ENCODE results near the gene DIP2C.

DNA sequence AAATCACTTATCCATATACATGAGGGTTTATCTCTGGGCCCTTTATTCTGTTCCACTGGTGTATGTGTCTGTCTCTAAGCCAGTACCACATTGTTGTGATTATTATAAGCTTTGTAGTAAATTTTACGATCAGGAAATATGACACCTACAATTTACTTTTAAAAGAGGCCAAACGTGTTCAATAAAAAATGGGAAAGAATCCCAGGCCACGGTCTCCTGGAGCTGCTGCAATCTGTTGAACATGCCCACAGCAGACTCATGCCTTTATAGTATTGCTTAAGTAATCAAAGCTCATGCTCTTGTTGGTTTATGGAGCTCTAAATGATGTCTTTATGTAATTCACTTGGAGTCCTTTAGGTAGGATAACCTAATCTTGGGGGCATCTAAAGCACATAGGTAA lies 281.2 kb downstream of the DIP2C start:
- TF ChIP-seq, protein P1, sequence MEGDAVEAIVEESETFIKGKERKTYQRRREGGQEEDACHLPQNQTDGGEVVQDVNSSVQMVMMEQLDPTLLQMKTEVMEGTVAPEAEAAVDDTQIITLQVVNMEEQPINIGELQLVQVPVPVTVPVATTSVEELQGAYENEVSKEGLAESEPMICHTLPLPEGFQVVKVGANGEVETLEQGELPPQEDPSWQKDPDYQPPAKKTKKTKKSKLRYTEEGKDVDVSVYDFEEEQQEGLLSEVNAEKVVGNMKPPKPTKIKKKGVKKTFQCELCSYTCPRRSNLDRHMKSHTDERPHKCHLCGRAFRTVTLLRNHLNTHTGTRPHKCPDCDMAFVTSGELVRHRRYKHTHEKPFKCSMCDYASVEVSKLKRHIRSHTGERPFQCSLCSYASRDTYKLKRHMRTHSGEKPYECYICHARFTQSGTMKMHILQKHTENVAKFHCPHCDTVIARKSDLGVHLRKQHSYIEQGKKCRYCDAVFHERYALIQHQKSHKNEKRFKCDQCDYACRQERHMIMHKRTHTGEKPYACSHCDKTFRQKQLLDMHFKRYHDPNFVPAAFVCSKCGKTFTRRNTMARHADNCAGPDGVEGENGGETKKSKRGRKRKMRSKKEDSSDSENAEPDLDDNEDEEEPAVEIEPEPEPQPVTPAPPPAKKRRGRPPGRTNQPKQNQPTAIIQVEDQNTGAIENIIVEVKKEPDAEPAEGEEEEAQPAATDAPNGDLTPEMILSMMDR (IDR thresholded peaks at IDR 0.05): no peak
- TF ChIP-seq EZH2 (IDR thresholded peaks at IDR 0.05) (no peak), EZH2phosphoT487 (IDR thresholded peaks at IDR 0.05) (no peak)

Measured in neural progenitor cell (in vitro differentiated cells).